NCI-H1694 treated with DMSO at 0.1 percent for 48 hours (cell line): ENCODE data around the gene ATG2B.

Experiments
- DNase-seq: peaks from one replicate; lab custom pipeline; 2025; lab: John Stamatoyannopoulos, UW

The ATG2B gene

GRCh38 chr14:96270565-96271420 lies 92.3 kb downstream of the ATG2B start:
- no peak for DNase-seq

- DNase-seq, result no peak
These were observed 93.8 kb downstream of the ATG2B start for GRCh38 chr14:96269359-96269710.

DNA sequence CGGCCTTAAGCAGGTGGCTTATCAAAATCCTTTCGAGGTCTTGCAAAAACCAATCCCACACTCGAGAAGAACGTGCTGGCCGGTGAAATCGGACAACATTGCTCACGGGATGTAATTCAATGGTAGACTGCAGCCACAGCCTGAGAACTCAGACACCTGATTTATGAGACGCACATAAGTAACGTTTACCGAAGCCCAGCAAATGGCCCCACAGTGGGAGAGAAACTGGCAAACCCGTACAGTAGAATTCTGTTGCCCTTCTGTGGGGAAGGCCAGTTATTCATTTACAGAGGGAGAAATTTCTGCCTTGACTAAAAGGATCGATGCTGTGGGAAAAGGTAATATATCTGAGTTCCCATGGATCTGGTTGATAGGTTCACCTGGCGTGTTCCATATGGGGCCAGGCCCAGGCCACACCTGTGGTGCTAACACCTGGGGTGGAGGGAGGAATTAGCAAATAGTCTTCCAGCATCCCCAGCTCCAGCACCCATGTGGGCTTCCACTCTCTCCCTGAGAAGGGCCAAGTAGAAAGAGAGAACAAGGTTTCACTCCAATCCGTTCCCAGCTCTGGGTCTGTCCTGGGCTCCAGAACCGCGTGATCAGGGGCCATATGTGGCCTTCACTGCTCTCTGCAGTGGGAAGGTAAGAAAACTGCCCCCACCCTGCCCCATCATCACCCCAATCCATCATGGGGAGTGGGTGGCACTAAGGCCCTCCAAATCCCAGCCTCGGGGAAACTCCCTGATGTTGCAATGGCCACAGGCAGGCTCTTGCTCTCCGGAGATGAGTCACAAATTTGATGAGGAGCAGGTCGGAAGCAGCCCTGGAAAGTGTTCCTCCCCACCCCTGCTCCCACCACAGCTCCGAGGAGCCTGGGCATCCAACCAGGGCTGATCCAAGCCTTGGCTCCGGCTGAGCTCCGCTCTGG lies 94.4 kb downstream of the ATG2B start:
- DNase-seq, result no peak

GRCh38 chr14:96267916-96268315 lies 95.2 kb downstream of the ATG2B start:
- DNase-seq, result peak; percentile 41

DNA sequence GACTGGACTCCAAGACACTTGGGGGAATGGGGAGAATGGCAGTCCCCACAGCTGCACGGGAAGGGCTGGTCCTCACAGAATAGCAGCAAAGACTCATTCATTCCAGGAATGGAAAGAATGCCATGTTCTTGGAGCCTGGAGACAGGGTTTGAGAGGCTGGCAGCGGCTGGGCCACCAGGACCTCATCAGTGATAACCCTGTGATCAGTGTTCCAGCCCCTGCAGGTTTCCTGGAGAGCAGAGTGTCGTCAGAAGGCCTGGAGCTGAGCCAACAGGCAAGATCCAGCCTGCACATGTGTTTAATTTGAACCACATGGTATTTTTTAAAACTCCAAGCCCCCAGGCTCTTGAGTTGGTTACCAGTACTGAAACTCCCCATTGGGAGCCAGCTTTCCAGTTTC lies 95.8 kb downstream of the ATG2B start:
- DNase-seq, result peak; percentile 96

DNA sequence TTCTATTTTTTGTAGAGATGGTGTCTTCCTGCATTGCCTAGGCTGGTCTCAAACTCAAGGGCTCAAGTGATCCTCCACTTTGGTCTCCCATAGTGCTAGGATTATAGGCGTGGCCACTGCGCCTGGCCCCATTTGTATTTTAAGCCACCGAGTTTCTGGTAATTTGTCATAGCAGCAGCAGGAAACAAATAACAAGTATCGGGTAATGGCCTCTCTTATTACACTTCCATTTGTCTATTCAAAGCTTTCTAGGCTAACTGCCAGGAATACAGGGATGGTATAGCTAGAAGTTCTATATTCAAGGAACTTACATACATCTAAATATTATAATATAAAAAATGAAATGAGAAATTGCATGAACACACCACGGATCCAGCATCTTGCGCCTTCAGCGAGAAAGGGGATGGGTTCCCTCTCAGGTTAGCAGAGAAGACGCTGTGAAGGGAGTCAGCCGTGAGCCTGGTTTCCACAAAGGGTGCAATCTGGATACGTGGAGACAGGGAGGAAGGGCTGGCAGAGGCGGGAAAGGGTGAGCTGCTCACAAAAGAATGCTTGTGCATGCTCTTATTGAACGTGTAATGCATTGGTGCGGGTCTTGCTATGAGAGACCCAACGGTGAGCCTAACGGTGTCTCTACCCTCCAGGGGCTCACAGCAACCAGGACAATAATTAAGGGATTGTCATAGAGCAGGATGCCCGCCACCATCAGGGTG lies 97.6 kb downstream of the ATG2B start:
- no peak for DNase-seq

- peak; percentile 42 for DNase-seq
These were observed 98.3 kb downstream of the ATG2B start for GRCh38 chr14:96264853-96265252.

- no peak for DNase-seq
These were observed 99.0 kb downstream of the ATG2B start for GRCh38 chr14:96264200-96264553.

GRCh38 chr14:96263347-96264199 lies 99.6 kb downstream of the ATG2B start:
- DNase-seq, result no peak

DNA sequence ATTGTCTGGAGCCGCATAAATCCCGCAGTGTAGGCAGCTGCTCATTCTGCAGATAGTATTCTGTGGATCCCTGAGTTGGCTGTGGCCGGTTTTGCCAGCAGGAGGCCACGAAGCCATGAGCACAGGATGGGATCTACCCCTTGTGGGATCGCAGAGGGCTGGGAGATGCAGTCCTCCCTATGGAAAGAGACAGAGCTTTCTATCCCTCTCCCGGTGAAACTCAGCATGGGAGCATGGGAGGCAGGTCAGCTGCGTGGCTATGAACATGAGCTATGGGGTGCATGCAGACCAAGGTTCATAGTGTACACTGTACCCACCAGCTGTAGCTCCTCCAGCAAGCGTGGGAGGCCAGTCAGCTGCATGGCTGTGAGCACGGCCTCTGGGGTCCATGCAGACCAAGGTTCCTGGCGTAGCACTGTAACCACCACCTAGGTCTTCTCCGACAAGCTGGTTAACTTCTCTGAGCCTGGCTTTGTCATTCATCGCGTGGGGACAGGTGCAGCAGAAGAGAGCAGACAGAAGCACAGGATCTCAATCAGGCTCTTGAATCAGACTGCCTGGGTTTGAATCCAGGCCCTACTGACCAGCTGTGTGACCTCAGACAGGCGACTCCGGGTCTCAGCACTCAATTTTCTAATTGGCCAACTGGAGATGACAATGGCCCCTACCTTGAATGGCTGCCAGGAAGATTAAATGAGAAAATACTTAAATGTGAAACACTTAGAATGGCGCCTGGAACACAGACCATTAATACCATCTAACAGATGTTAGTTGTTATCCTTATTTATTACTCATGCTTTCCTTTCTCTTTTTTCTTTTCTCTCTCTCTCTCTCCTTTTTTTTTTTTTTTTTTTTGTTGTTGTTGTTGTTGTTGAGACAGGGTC lies 101.1 kb downstream of the ATG2B start:
- DNase-seq, result no peak

- DNase-seq, result peak; percentile 76
These were observed 102.1 kb downstream of the ATG2B start for GRCh38 chr14:96261053-96261452.

DNA sequence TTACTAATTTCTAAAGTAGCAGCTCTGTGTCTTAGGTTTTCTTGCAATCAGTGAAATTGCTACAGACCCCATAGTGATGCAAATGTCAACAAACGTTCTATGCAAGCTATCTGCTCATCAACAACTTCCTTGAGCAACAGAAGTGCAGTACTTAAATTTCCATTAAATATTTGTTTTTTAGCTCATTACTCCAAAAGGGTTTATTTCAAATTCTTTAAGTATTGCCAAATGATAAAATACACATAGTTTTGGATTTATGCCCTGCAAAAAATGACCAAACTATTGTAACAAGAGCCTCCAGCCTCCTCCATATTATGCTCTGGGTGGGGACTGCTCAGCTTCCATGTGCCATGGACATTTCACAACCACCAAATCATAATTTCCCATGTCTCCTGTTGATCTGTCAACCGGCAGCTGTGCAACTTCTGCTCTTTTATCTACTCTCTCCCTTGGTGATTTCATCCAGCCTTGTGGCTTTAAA lies 102.8 kb downstream of the ATG2B start:
- DNase-seq, result peak; percentile 43

GRCh38 chr14:96257900-96258299 lies 105.2 kb downstream of the ATG2B start:
- DNase-seq, result no peak

GRCh38 chr14:96257056-96257455 lies 106.1 kb downstream of the ATG2B start:
- DNase-seq, result no peak

DNA sequence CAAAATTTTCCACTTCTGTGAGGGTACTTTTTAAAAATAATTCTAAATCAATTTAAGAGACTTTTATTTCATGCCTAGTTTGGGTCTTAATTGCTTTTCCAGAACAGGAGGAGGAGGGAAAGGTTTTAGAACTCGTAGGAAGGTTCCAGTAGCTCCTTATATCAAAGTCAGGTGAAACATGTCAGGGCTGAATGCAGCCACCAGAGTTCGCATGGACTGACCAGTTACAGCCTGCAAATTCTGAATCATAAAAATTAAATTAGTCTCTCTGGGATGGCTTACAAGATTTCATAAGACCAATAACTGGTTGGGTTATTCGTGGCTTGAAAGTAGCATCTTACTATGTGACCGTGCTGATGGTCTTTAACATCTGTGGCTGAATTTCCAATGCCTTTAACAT lies 106.7 kb downstream of the ATG2B start:
- no peak for DNase-seq

- no peak for DNase-seq
These were observed 107.4 kb downstream of the ATG2B start, which contains the start of gene BDKRB1 for GRCh38 chr14:96255501-96256366. Gene BDKRB1, plus strand, starts transcription at chr14:96256210. Its CDS starts 7,473 bp downstream, at chr14:96263683.

DNA sequence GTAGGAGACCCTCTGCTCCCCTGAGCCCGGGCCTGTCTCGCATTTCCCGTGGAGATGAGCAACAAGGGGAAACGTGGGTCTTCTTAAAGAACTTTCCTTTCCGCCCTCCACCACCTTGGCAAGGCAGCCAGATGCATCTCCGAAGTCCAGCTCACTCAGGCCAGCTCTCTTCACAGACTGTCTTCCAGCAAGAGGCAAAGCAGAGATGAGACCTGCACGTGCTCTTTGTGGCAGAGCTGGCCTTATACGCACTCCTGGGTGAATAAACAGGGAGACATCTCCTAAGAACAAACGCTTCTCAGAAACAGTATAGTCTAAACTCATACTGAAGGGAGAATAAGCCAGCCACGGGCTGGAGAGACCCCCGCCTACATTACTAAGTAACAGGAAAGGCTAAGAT lies 108.5 kb downstream of the ATG2B start:
- DNase-seq, result no peak

DNA sequence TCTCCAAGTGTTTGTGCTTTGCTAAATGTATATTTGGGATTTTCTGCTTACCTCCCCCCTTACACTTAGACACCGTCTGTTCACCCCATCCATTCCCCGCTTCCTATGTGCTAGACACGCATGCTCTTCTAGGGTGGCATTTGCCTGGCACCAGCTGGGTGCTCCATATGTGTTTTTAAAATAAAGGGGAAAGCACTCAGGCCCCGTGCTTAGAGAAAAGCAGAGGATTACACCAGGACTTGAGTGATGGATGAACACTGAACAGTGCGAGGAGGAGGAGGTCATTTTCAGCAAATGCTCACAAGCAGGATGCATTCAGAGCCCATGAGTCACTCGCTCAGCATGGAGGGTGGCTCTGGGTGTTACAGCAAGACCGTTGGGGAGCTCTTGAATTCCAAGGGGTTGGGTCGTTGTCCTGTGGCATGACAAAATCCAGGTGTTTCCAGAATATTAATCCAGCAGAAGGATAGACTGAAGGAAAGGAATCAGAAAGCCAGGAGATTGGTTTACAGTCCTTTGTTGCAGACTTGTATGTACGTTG lies 110.1 kb downstream of the ATG2B start:
- DNase-seq, result peak; percentile 98
